Small intestine (tissue), 7 donors: ENCODE results near the gene ATE1. TPM values are rescaled to one million over a fixed set of nuclear protein-coding genes. Genes with fewer than 3 reads are reported as not detected.
"Not testable (repeated sequence)": the region's sequence is repeated elsewhere in the genome, so short reads cannot be mapped to it uniquely, and the experiment has no call there.

Source experiments
- DNase-seq, 2 donors: peaks; one replicate each; pipeline versions ENCODE4 v3.0.0 to v3.0.0-alpha.2; 2013
- FAIRE-seq: peaks from 2 replicates; lab custom pipeline; 2012; peaks lifted over from hg19 to GRCh38; lab: Jason Lieb, UNC
- H3K27ac ChIP-seq, 3 donors: one replicate each; pipeline ENCODE4 v1.5.1; 2013; ENCODE audit warnings: low read length in 2 of 3, mild to moderate bottlenecking in 2 of 3, control low read depth in 1 of 3, inconsistent platforms in 1 of 3, low read depth in 1 of 3, moderate library complexity in 1 of 3
- H3K27me3 ChIP-seq, 3 donors: one replicate each; pipeline ENCODE4 v1.6.1; 2013; ENCODE audit warnings: low read length in 3 of 3, inconsistent platforms in 1 of 3; ENCODE audit not compliant: control insufficient read depth in 3 of 3, insufficient read depth in 3 of 3
- H3K36me3 ChIP-seq, 3 donors: one replicate each; pipeline ENCODE4 v1.6.1; 2013; ENCODE audit warnings: low read length in 3 of 3, inconsistent platforms in 1 of 3, low read depth in 1 of 3, mild to moderate bottlenecking in 1 of 3, moderate library complexity in 1 of 3; ENCODE audit not compliant: control insufficient read depth in 3 of 3, insufficient read depth in 2 of 3
- H3K4me1 ChIP-seq, 3 donors: one replicate each; pipeline ENCODE4 v1.6.1; 2013; ENCODE audit warnings: low read length in 2 of 3, inconsistent platforms in 1 of 3, low read depth in 1 of 3, mild to moderate bottlenecking in 1 of 3, moderate library complexity in 1 of 3; ENCODE audit not compliant: control insufficient read depth in 3 of 3, insufficient read depth in 2 of 3
- H3K4me3 ChIP-seq, 3 donors: one replicate each; pipeline ENCODE4 v1.5.1; 2013; ENCODE audit warnings: low read length in 3 of 3, control low read depth in 1 of 3, inconsistent platforms in 1 of 3, low read depth in 1 of 3, mild to moderate bottlenecking in 1 of 3, moderate library complexity in 1 of 3
- H3K9me3 ChIP-seq, 2 donors: one replicate each; pipeline ENCODE4 v1.6.1; 2013; ENCODE audit warnings: low read depth in 1 of 2, low read length in 1 of 2; ENCODE audit not compliant: control insufficient read depth in 2 of 2, insufficient read depth in 1 of 2
- WGBS, 3 donors: extraction: QIAGEN DNeasy Blood & Tissue Kit; methylation state at CpG; one replicate each; pipeline ENCODE4 v1.1.7; 2013; 5-methylcytosine and 5-hydroxymethylcytosine counted together
- polyA plus RNA-seq, 4 donors: library from polyadenylated mRNA; stranded (reverse) in 3 of 4; unstranded in 1 of 4; fragments of 200-250 nt in 3 of 4; fragments of 120-200 nt in 1 of 4; gene quantifications; one replicate each; pipeline versions ENCODE4 v1.2.1 to v1.2.3, GENCODE V29; 2013
- donor health status: healthy with polysubstance abuse.
- donor health status: control.
- donor health status: control.
- donor health status: Bipolar disorder and iron deficiency.
- donor health status: healthy.

The ATE1 gene
- polyA plus RNA-seq, 4 donors: 11.6 to 22.8 (median 11.9) TPM

DNA sequence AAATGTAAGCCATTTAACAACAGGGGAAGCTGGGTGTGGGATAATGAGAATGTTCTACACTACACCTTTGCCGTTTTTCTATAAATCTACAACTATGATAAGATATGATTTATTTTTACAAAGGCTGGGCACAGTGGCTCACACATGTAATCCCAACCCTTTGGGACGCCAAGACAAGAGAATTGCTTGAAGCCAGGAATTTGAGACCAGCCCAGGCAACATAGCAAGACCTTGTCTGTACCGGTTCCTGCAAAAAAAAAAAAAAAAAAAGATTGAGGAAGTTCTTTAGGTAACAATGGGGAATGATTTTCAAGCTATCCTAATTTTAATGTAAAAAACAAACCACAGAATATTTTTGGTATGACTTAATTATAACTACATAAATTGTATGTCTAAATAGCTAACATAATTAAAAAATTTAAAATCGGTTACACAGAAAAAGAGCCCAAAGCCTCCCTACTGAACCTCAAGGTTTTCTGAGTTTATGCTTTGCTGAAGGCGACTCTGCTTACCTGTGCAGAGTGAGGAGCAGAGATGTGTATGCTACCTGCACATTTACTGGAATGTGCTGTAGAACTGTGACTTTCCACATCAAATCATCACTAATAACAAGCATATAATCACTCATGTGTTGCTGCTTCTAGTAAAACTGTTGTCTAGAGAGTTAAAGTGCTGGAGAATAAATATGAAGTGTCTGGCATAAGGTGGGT lies 163.4 kb downstream of the ATE1 start:
- no peak for FAIRE-seq
- no peak for DNase-seq
- H3K4me1 ChIP-seq: no peaks in the 10 kb centered on the region
- H3K27me3 ChIP-seq: no peaks in the 10 kb centered on the region
- no peak overlapping the region for H3K27ac ChIP-seq
- peaks cover 0 to 14% of the 10 kb centered on the region in 2 donors for H3K9me3 ChIP-seq
- H3K4me3 ChIP-seq: no peak overlapping the region
- 93 to 95% (median 94%) methylated on average over 5 of the region's 5 CpGs for WGBS, 3 donors
- H3K36me3 ChIP-seq: peaks cover 0 to 12% (median 0%) of the 10 kb centered on the region in 3 donors

DNA sequence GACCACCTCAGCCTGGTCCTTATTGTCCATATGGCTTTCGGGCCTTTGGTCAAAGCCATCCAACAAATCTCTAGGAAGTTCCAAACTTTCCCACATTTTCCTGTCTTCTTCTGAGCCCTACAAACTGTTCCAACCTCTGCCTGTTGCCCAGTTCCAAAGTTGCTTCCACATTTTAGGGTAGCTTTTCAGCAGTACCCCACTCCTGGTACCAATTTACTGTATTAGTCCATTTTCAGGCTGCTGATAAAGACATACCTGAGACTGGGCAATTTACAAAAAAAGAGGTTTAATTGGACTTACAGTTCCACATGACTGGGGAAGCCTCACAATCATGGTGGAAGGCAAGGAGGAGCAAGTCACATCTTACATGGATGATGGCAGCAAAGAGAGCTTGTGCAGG lies 170.6 kb downstream of the ATE1 start:
- not testable (repeated sequence) for H3K4me1 ChIP-seq, FAIRE-seq
- WGBS, 3 donors: 91 to 99% (median 97%) methylated on average over 1 of the region's 1 CpG

DNA sequence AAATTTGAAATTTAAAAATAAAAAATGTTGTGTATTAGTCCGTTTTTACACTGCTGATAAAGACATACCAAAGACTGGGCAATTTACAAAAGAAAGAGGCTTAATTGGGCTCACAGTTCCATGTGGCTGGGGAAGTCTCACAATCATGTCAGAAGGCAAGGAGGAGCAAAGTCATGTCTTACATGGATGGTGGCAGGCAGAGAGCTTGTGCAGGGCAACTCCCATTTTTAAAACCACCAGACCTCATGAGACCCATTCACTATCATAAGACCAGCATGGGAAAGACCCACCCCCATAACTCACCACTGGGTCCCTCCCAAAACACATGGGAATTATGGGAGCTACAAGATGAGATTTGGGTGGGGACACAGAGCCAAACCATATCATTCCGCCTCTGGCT lies 172.3 kb downstream of the ATE1 start:
- not testable (repeated sequence) for H3K4me1 ChIP-seq, H3K27ac ChIP-seq, FAIRE-seq, DNase-seq, H3K4me3 ChIP-seq, H3K36me3 ChIP-seq, H3K27me3 ChIP-seq
- WGBS, 3 donors: 93 to 97% (median 95%) methylated on average over 2 of the region's 2 CpGs
- peaks cover 0 to 31% of the 10 kb centered on the region in 2 donors for H3K9me3 ChIP-seq

More for the DNA sequence above, 170.6 kb downstream of the ATE1 start:
- Histone ChIP-seq H3K36me3 (peaks cover 0 to 11% (median 4%) of the 10 kb centered on the region in 3 donors), H3K9me3 (peaks cover 0 to 35% of the 10 kb centered on the region in 2 donors)
- not testable (repeated sequence) for H3K27me3 ChIP-seq, H3K4me3 ChIP-seq, H3K27ac ChIP-seq, DNase-seq

DNA sequence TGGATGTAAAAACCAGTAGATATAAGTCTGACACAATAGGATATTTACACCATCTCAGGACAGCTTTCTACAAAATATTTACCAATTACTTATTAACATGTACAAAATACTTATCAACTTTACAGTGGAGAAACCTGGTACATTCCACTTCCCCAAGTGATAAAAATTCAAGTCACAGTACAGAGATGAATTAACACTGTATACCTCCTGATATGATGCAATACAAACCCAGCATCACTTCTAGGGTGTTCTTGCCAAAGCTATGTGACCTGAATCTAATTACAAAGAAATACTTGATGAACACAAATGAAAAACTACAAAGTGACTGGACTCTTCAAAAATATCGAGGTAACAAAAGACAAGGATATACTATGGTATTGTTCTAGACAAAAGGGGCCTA lies 173.2 kb downstream of the ATE1 start:
- Histone ChIP-seq H3K27me3 (no peaks in the 10 kb centered on the region), H3K36me3 (peaks cover 0 to 7% (median 4%) of the 10 kb centered on the region in 3 donors), H3K9me3 (peaks cover 0 to 31% of the 10 kb centered on the region in 2 donors), H3K4me3 (no peak overlapping the region), H3K27ac (no peak overlapping the region), H3K4me1 (no peaks in the 10 kb centered on the region)
- 83 to 91% (median 84%) methylated on average over 1 of the region's 1 CpG for WGBS, 3 donors
- DNase-seq (no peak), FAIRE-seq (no peak)

DNA sequence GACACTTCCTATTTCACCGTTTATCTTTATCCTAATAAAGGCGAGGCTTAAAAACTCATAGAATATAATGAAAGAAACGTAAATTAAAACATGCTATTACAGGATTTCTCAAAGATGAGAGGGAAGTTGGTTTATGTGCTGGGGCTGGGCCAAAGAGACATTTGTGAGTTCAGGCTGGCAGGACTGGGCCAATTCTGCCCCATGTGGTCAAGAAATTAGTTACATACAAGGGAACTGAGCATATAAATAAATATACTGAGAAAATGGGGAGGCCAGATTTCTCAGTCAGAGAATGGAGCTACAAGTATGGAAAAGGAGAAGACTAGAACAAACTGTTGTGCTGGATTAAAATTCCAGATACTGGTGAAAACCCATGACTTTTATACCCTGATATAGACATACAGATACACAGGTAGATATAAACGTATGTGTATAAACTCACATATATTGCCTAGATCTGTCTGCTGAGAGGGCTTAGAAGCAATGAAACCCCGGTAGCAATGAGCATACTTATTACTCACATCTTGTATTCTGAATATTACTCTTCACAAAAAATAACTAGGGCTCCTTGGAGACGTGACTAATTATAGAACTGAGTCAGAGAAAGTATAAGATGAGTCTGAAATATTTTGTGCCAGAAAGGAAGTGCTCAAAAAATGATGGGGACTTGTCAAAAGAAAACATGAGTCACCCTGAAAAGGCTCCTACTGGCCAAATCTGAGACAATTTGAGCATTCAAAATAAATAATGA lies 173.9 kb downstream of the ATE1 start:
- H3K4me1 ChIP-seq: no peaks in the 10 kb centered on the region
- no peak overlapping the region for H3K27ac ChIP-seq
- 73 to 83% (median 76%) methylated on average over 6 of the region's 6 CpGs for WGBS, 3 donors
- no peaks in the 10 kb centered on the region for H3K27me3 ChIP-seq
- H3K9me3 ChIP-seq: peaks cover 0 to 25% of the 10 kb centered on the region in 2 donors
- DNase-seq (no peak), FAIRE-seq (no peak)
- no peak overlapping the region for H3K4me3 ChIP-seq
- peaks cover 0 to 7% (median 4%) of the 10 kb centered on the region in 3 donors for H3K36me3 ChIP-seq

DNA sequence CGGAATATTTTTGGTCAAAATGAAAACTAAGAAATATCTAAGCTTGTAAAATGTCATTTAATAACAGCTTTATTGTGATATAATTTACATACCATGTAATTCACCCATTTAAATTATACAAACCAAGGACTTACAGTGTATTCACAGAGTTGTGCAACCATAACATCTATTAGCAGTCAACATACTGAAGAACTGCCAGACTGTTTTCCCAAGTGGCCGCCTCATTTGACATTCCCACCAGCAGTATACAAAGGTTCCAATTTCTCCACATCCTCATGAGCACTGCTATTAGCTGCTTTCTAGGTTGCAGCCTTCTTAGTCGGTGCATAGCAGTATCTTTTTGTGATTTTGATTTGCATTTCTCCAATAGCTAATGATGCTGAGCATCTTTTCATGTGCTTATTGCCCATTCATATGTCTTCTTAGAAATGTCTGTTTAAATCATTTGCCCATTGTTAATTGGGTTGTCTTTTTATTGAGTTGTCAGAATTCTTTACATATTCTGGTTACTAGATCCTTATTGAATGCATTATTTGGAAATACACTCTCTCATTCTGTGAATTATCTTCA lies 176.6 kb downstream of the ATE1 start:
- FAIRE-seq (no peak), DNase-seq (no peak)
- H3K36me3 ChIP-seq: peaks cover 0 to 6% (median 0%) of the 10 kb centered on the region in 3 donors
- no peak overlapping the region for H3K4me3 ChIP-seq
- H3K4me1 ChIP-seq: no peaks in the 10 kb centered on the region
- H3K27ac ChIP-seq: no peak overlapping the region
- no peaks in the 10 kb centered on the region for H3K27me3 ChIP-seq
- WGBS, 3 donors: 93 to 96% (median 94%) methylated on average over 3 of the region's 3 CpGs
- peaks cover 0 to 10% of the 10 kb centered on the region in 2 donors for H3K9me3 ChIP-seq

DNA sequence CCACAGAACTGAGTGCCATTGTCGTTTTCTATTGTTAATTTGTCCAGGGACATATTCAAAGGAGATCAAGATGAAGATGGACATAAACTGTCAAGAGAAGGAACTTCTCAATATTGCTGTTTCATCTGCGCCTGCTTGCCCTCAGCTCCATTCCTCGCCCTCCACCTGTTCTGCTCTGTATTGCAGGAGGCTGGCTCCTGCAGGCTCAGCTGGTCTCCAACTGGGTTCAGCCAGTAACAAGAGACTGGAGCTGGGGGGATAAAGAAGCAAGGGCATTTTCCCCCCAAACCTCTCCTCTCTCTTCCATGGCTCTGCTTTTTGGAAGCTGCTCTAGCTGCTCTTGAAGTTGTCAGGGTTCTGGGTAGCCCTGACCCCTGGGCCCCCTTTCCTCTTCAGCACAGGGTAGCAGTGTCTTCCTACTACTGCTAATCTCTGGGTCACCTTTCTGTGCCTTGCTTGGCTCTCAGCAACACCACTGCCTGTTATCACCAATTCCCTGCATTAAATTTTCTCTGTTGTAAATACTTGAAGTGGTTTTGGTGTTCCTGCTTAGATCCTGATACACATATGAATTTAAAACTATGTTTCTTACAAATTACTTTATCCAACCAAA lies 180.6 kb downstream of the ATE1 start:
- H3K36me3 ChIP-seq: peaks cover 0 to 13% (median 3%) of the 10 kb centered on the region in 3 donors
- no peaks in the 10 kb centered on the region for H3K27me3 ChIP-seq
- FAIRE-seq: no peak
- no peak for DNase-seq
- 84 to 93% (median 92%) methylated on average over 3 of the region's 3 CpGs for WGBS, 3 donors
- H3K27ac ChIP-seq: no peak overlapping the region
- no peak overlapping the region for H3K4me3 ChIP-seq
- no peaks in the 10 kb centered on the region for H3K4me1 ChIP-seq
- H3K9me3 ChIP-seq: no peaks in the 10 kb centered on the region

DNA sequence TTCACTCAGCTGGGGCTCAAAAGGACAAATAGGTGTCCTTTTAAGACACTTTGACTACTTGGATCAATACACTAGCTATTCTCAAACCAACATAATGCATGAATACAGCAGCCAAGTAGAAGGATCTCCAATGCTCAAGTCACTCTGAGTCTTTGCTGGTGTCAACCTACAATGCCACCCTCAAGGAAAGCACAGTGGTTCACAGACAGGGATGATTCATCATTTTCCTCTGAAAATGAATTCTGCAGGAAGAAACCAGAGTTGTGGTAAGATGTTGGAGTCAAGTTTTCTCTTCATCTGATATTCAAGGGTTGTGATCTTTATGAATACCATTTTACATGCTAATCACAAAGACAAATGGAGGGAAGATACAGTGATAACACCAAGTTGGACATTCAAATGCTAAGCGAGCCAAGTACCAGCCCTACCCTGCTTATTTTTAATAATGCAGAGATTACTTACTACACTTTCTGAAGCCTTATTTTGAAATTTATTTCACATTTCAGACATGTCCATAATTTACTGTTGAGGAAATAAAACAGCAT lies 186.5 kb downstream of the ATE1 start:
- Histone ChIP-seq H3K27ac (no peak overlapping the region), H3K9me3 (no peaks in the 10 kb centered on the region), H3K4me3 (no peak overlapping the region), H3K4me1 (peaks cover 2 to 7% (median 3%) of the 10 kb centered on the region in 3 donors), H3K27me3 (no peaks in the 10 kb centered on the region), H3K36me3 (peaks cover 0 to 11% (median 3%) of the 10 kb centered on the region in 3 donors)
- 0% methylated on average over 1 of the region's 1 CpG for WGBS, 3 donors
- FAIRE-seq (no peak), DNase-seq (no peak)
